PC-3 (cell line): ENCODE measurements around the gene RNF150.

Experiments used
- CTCF ChIP-seq: fragments of 300-600 bp; sonication (generic); conservative IDR thresholded peaks from 2 replicates; pipeline ENCODE4 v1.5.1; 2017; ENCODE audit warnings: antibody characterized with exemption, low read depth, mild to moderate bottlenecking, low read length
- EZH2phosphoT487 ChIP-seq: fragments of 300-600 bp; sonication (generic); IDR thresholded peaks from 2 replicates; pipeline ENCODE4 v1.6.1; 2018; ENCODE audit warnings: mild to moderate bottlenecking, antibody characterized with exemption, low read length, borderline replicate concordance

GRCh38 chr4:141078871-141079270 is 54.4 kb downstream of the RNF150 start:
- TF ChIP-seq CTCF: no peak
- TF ChIP-seq EZH2phosphoT487: no peak
